HL-60 (cell line): ENCODE results near the gene LMOD2.

Experiments used
- CTCF ChIP-seq: IDR thresholded peaks from one replicate; pipeline ENCODE4 v1.5.1; 2011; ENCODE audit warnings: low read length, control low read depth, inconsistent platforms; ENCODE audit not compliant: insufficient read depth
- POLR2AphosphoS5 ChIP-seq: IDR thresholded peaks from 2 replicates; pipeline ENCODE4 v1.6.1; 2012; ENCODE audit warnings: low read depth
- REST ChIP-seq: IDR thresholded peaks from 2 replicates; pipeline ENCODE4 v1.6.1; 2012; ENCODE audit warnings: low read depth; ENCODE audit not compliant: insufficient replicate concordance
- SPI1 ChIP-seq: IDR thresholded peaks from 2 replicates; pipeline ENCODE4 v1.6.1; 2012; ENCODE audit warnings: low read depth, mild to moderate bottlenecking, borderline replicate concordance

- TF ChIP-seq CTCF: no peak
- no peak for TF ChIP-seq POLR2AphosphoS5
- TF ChIP-seq SPI1: no peak
- TF ChIP-seq REST: no peak
Measured at GRCh38 chr7:123687727-123688126, 32.1 kb downstream of the LMOD2 start.
